GM18907 (cell line): ENCODE results near the gene POMP.
"Not testable (repeated sequence)": the region's sequence is repeated elsewhere in the genome, so short reads cannot be mapped to it uniquely, and the experiment has no call there.

Experiments
- ATAC-seq: cut with Tn5 transposase; IDR thresholded peaks from one replicate; pipeline ENCODE4 v1.9.1; 2021; ENCODE audit warnings: mild to moderate bottlenecking, moderate library complexity; ENCODE audit not compliant: unreplicated experiment

The POMP gene

DNA sequence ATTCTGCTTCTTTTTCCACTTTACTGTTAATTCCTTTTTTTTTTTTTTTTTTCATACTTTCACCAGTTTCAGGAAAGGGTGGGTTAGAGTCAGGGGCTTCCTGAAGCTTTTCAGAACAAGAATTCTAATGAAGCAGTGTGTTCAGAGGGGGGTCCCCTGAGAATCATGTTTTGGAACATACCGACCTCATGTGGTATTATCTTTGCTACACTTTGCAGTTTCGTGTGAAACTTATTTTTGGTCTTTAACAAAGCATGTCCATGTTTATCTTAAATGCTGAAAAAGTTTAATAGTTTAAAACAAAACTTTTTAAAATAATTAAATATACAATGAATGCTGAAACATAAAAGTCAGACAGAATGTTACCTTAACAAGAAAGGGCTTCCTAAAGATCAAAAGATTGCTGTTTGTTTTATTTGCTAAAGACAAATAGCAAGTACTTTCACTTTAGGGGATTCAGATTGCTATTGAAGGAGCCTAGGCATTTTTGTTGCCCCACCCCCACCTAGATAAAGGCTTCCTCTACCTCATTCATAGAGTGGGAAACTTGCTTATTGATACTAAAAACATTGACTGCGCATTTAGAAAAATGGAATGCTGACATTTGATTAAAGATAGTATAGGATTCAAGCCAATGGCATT, 21.1 kb upstream of the POMP start:
- ATAC-seq = no peak

- no peak for ATAC-seq
These were observed 20.2 kb upstream of the POMP start for GRCh38 chr13:28638756-28639155.

DNA sequence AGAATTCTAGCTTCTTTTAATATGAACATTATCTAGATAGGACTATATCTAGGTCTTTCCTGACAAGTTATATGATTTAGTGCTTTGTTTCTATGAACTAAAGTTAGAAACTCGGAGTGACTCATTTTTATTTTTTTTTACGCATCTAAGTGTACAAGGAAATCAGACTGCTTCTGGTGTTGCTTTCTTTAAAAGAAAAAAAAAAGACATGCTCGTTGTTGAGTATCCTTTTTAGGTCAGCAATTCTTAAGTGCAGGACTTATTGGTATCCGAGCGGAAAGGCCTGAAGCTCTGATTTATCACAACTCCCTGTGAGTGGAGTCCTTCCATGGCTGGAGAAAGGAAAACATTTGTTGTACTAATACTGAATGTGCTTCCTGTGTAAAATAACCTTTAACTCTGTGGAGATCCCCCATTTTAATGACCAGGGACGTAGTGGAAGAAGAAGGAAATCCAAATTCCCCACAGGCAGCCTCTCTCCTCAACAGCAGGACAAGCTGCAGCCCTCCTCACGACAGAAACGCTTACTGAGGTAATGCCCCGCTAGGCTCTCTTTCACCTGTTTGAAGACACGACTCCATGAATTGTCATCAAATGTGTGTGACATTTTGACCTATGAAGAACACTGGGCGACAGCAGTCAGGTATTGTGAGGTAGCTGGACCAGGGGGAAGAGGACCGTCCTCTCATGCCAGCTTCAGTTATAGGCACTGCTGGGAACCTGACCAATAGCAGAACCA, 17.9 kb upstream of the POMP start:
- peak; percentile 24 for ATAC-seq

GRCh38 chr13:28641600-28641926, 17.4 kb upstream of the POMP start:
- ATAC-seq = peak; percentile 84

- ATAC-seq = no peak
These were observed 8.6 kb upstream of the POMP start for GRCh38 chr13:28650284-28650683.

DNA sequence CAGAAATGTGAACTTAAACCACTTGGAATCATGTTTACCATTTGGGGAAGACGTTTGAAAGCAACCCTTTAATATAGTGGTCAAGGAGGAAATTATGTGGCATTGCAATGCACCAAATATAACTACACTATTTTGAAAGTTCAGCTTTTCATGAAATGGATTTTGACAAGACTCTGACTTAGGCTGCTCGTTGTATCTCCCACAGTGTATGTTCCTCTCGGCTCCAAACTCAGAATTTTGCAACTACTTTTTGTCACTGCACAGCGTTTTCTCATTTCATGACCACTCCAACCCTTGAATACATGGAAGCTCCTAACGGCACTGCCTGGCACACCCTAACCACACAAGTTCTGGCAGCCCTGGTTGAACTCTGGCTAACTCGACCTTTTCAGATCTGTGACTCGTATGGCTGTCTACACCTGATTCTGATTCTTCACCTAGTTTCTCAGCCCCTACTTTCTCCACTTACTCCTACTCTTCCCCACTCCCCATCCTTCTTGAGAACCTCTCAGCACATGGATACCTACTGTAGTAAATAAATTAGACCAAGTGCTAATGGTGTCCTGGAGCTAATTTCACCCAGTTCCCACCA, 7.0 kb upstream of the POMP start:
- no peak for ATAC-seq

GRCh38 chr13:28653111-28653510, 5.8 kb upstream of the POMP start:
- no peak for ATAC-seq

DNA sequence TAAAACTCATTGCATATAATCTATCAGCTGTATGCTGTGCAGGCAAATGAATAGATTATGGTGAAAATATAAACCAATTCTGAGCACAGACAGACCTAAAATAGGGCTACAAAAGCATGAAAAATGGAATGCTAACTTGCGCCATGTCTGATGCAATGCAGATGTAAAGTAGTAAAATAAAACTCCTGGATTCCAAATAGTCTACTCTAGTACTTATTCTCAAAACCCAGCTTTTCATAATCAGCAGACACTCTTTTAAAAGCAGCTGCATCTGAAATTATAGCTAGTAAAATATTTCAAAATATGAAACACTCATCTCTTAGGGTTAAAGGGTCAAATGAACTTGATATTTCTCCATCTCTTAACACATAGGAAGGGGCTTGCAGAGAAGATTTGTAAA, 4.7 kb upstream of the POMP start:
- ATAC-seq = no peak

GRCh38 chr13:28655561-28655960, 3.4 kb upstream of the POMP start:
- ATAC-seq = no peak

DNA sequence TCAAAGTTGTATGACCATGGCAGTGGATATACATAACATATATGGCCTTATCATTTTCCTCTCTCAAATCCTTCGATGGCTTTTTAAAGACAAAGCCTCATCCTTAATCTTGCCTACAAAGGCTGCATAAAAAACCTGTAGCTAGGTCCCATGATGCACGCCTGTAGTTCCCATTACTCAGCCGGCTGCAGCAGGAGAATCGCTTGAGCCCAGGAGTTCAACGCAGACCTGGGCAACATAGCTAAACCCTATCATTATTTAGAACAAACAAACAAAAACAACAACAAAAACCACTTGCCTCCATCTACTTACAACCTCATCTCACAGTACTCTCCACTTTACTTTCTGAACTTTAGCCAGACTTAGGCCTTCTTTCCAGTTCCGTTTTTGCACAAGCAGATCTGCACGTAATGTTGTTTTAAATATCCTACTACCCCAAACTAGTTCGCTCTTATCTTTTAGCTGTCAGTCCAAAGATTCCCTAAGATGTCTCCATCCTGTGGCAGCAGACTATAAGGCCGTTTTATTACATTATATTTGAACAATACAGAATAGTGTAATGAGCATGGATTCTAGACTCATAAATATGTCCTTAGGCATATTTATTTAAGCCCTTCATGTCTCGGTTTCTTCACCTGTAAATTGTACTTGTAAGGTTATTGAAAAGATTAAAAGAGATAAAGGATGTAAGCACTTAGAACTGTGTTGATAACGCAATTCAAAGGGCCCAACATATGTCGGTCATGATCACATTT, 969 bp upstream of the POMP start:
- ATAC-seq = no peak

DNA sequence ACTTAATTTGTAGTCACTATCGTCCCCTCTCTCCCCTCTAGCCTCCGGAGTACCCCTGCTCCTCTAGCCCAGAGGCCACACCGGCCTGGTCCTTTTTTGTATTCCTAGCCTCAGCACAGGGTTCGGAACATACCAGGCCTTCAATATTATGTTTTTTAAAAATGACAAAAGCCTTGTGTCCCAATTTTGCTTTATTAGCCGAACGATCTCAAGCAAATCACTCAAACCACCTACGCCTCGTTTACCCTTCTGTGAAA, 463 bp upstream of the POMP start:
- ATAC-seq = peak; percentile 23

GRCh38 chr13:28659621-28659970, 666 bp downstream of the POMP start:
- peak; percentile 34 for ATAC-seq

DNA sequence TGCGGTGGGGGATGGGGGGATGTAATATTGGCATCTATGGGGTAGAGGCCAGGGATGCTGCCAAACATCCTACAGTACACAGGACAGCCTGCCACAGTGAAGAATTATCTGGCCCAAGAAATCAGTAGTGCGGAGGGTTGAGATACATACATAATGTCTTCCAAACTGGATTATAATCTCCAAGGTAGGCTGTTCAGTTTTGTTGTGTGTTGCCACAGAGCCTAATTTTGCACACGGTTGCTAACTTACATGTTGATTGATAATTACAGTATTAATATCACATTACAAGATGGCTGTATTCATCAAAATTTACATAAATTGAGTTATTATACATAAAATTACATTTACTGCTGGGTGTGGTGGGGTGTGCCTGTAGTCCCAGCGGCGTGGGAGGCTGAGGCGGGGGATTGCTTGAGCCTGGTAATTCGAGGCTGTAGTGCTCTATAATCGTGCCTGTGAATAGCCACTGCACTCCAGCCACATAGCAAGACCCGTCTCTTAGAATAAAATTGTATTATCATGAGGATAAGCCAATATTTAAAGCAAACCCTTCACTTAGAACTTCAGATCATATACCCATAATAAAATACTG, 8.1 kb downstream of the POMP start:
- ATAC-seq = no peak

- ATAC-seq = no peak
These were observed 12.3 kb downstream of the POMP start for GRCh38 chr13:28671126-28671792.

GRCh38 chr13:28678809-28679208, 19.9 kb downstream of the POMP start:
- ATAC-seq = no peak

- ATAC-seq = no peak
These were observed 20.7 kb downstream of the POMP start for GRCh38 chr13:28679628-28680027.

- ATAC-seq = no peak
These were observed 21.6 kb downstream of the POMP start for GRCh38 chr13:28680541-28680940.

DNA sequence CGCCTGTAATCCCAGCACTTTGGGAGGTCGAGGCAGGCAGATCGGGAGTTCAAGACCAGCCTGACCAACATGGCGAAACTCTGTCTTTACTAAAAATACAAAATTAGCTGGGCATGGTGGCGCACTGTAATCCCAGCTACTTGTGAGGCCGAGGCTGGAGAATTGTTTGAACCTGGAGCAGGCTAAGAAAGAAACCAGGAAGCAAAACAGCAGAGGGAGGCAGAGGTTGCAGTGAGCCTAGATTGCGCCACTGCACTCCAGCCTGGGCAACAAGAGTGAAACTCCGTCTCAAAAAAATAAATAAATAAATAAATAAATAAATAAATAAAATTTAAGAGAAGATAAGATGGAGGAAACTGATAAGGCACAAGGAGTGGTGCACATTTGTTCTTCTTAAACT, 24.2 kb downstream of the POMP start:
- not testable (repeated sequence) for ATAC-seq

DNA sequence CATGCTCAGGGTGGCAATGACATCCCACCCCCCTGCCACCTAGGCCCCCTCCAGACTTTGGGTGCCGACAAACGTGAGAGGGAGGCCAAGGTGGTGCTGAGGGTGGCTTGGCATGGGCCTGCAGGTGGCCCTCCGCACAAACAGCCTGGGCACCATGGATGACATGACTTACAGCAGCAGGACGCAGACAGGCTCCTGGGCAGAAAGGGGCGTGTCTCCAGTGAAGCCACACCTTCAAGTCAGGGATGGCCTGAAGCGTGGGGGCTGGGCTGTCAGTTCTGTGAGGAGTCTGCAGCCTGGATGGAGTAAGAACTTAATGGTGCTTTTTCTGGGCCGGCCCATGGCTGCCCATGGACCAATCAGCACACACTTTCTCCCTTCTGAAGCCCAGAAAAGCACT, 25.3 kb downstream of the POMP start:
- no peak for ATAC-seq

GRCh38 chr13:28685114-28685513, 26.2 kb downstream of the POMP start:
- ATAC-seq = no peak

DNA sequence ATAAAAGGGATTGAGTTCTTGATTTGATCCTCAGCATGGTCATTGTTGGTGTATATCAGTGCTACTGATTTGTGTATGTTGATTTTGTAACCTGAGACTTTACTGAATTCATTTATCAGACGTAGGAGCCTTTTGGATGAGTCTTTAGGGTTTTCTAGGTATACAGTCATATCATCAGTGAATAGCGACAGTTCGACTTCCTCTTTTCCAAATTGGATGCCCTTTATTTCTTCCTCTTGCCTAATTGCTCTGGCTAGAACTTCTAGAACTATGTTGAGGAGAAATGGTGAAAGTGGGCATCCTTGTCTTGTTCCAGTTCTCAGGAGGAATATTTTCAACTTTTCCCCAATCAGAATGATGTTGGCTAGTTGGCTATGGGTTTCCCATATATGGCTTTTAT, 27.0 kb downstream of the POMP start:
- no peak for ATAC-seq
